Psoas muscle (tissue), 8 donors: ENCODE results near the gene POLE. TPM values are rescaled to one million over a fixed set of nuclear protein-coding genes. Genes with fewer than 3 reads are reported as not detected.

ENCODE experiments used
- ATAC-seq, 4 donors: fragments of 200-7000 bp; cut with Tn5 transposase; one replicate each; pipeline ENCODE4 v1.9.1; 2020; ENCODE audit warnings: moderate library complexity in 3 of 4, mild to moderate bottlenecking in 2 of 4
- DNase-seq, 2 donors: peaks; one replicate each; pipeline ENCODE4 v3.0.0-alpha.2; 2020
- H3K27ac ChIP-seq: fragments of 200-600 bp; one replicate; pipeline ENCODE4 v1.8.0; 2022
- H3K27me3 ChIP-seq, 3 donors: fragments of 200-600 bp in 1 of 3; one replicate each; pipeline versions ENCODE4 v1.6.1 to v1.8.0; 2013 to 2022; ENCODE audit warnings: low read length in 2 of 3, mild to moderate bottlenecking in 2 of 3, moderate library complexity in 1 of 3; ENCODE audit not compliant: insufficient read depth in 3 of 3
- H3K36me3 ChIP-seq, 2 donors: fragments of 200-600 bp in 1 of 2; one replicate each; pipeline versions ENCODE4 v1.6.1 to v1.8.0; 2013 to 2022; ENCODE audit warnings: low read depth in 1 of 2, mild to moderate bottlenecking in 1 of 2, moderate library complexity in 1 of 2; ENCODE audit not compliant: insufficient read depth in 1 of 2
- H3K4me1 ChIP-seq: fragments of 200-600 bp; one replicate; pipeline ENCODE4 v1.8.0; 2022
- H3K4me3 ChIP-seq: fragments of 200-600 bp; one replicate; pipeline ENCODE4 v1.8.0; 2022; ENCODE audit warnings: mild to moderate bottlenecking
- H3K9me3 ChIP-seq: fragments of 200-600 bp; one replicate; pipeline ENCODE4 v1.8.0; 2022
- WGBS, 3 donors: extraction: QIAGEN DNeasy Blood & Tissue Kit; methylation state at CpG; one replicate each; pipeline versions ENCODE4 v1.1.6 to v1.1.7; 2013; 5-methylcytosine and 5-hydroxymethylcytosine counted together
- intact Hi-C, 2 donors: fragments of 100-400 bp; cut with DNase I; formaldehyde crosslinking; loops; one replicate each; pipeline versions ENCODE4 v1.11.0 to v1.14.2; 2022
- polyA plus RNA-seq, 3 donors: library from polyadenylated mRNA; stranded (reverse); fragments of 200-250 nt; gene quantifications; one replicate each; pipeline ENCODE4 v1.2.3, GENCODE V29; 2013
- total RNA-seq, 4 donors: library from RNA; stranded (reverse); fragmentation: NEBNext Ultra II Directional in 2 of 4; extraction: Animal tissue kit (Norgen Biotek cat#: 25700) in 2 of 4; gene quantifications; one replicate each; pipeline versions ENCODE4 v1.2.1 to v1.2.4, GENCODE V29; 2021 to 2023
- TF ChIP-seq, protein P1 (sequence below): fragments of 200-600 bp; IDR thresholded peaks from one replicate; pipeline ENCODE4 v1.8.0; 2022; ENCODE audit warnings: antibody characterized with exemption
- donor health status: healthy with polysubstance abuse.
- donor health status: DM: no; HTN: no; CAD: no; lungs with moderate emphysema.
- donor health status: Bipolar disorder and iron deficiency.
- donor health status: healthy.
- donor health status: DM: yes; HTN: yes; CAD: no.
- donor health status: DM: no; HTN: no; CAD: no.
- donor health status: DM: no; HTN: no; CAD: no.
- donor health status: DM: yes; HTN: yes; CAD: no.

The POLE gene
- total and polyA plus RNA-seq, 7 donors: 4.2 to 15.1 (median 6.7) TPM

DNA sequence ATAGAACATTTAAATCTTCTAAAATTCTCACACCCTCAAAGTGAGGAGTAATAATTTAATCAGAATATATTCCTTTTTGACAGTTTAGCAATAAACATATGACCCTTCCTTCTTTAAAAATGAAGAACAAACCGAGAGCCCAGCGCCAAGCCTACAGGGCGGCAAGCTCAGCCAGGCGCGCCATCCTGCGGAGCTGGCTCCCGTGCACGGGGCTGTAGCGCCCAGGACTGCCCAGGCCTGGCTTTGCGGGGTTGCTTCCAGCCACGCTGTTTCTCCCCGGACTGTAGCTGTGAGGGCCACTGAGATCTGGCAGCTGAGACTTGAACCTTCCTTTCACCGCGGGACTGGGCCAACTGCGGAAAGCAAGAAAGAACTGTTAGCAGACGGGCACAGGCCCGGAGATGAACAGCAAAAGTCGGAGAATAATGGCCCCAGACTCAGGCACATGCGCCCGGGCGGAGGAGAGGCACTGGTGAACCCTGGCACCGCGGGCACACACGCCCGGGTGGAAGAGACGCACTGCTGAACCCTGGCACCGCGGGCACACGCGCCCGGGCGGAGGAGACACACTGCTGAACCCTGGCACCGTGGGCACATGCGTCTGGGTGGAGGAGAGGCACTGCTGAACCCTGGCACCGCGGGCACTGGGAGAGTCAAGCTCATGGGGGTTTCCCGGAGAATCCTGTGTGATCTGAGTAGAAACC lies 40.1 kb upstream of the POLE start:
- WGBS, 3 donors: 94 to 95% (median 94%) methylated on average over 37 of the region's 37 CpGs
- Histone ChIP-seq H3K36me3 (peaks cover 13 to 92% of the 10 kb centered on the region in 2 donors), H3K4me3 (no peak overlapping the region), H3K4me1 (no peaks in the 10 kb centered on the region), H3K27me3 (no peaks in the 10 kb centered on the region), H3K27ac (no peak overlapping the region), H3K9me3 (no peaks in the 10 kb centered on the region)
- DNase-seq: no peak
- ATAC-seq: peak in 2 of 4 donors; percentile 18 to 27
- intact Hi-C loops: no loop called here
- TF ChIP-seq, protein P1, sequence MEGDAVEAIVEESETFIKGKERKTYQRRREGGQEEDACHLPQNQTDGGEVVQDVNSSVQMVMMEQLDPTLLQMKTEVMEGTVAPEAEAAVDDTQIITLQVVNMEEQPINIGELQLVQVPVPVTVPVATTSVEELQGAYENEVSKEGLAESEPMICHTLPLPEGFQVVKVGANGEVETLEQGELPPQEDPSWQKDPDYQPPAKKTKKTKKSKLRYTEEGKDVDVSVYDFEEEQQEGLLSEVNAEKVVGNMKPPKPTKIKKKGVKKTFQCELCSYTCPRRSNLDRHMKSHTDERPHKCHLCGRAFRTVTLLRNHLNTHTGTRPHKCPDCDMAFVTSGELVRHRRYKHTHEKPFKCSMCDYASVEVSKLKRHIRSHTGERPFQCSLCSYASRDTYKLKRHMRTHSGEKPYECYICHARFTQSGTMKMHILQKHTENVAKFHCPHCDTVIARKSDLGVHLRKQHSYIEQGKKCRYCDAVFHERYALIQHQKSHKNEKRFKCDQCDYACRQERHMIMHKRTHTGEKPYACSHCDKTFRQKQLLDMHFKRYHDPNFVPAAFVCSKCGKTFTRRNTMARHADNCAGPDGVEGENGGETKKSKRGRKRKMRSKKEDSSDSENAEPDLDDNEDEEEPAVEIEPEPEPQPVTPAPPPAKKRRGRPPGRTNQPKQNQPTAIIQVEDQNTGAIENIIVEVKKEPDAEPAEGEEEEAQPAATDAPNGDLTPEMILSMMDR: no peak

DNA sequence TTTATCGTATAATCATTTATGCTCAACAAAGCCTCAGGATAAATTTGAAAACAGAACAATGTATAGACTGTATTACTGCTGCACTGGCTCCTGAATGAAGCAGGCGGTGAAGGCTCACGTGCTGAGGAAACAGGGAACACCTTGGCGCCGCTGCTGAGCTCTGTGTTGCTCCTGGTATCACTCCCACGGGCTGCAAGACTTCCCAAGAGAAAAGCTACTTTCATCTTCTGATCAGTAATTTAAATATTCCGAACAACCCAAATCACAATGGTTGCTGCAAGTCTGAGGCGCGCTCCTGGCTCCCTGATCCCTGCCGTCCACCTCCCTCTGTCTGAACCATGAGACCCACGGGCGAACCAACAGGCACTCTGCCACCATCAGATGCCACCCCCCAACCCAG lies 39.2 kb upstream of the POLE start:
- intact Hi-C loops: no loop called here
- H3K9me3 ChIP-seq: no peaks in the 10 kb centered on the region
- DNase-seq: no peak

DNA sequence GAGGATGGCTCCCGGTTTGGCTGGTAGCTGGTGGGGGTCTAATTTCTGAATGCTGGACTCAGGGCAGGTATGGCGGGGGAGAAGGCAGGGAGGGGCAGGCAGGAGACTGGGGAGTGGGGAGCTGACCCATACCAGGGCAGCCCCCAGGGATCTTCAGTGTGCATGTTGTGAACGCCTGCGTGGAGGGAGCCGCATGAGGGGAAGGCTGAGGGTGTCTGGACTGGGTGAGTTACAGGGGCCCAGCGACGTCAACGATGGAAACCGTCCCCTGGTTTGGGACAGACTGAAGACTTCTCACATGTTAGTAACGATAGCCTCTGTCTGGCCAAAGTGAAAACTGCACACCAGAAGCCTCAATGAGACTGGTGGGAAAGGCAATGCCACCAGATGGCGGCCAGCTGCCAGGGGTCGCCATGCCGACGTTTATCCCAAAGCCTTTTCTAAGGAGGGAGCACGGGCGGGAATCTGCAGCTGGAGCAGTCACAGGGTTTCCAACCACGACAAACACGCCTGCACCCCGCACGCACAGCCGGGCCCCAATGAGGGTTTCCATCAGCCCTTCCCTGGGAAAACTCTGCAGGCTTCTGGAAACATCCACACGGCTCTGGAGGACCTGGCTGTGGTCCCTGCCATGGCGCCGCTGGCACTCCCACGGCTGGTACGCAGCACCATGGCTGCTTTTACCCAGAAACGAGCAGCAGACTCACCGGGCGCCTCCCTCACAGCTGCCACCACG lies 37.5 kb upstream of the POLE start:
- no peak for DNase-seq
- intact Hi-C loops: no loop called here
- Histone ChIP-seq H3K27me3 (no peaks in the 10 kb centered on the region), H3K27ac (no peak overlapping the region), H3K9me3 (no peaks in the 10 kb centered on the region), H3K36me3 (peaks cover 11 to 94% of the 10 kb centered on the region in 2 donors), H3K4me1 (no peaks in the 10 kb centered on the region), H3K4me3 (no peak overlapping the region)
- TF ChIP-seq, protein P1: no peak
- WGBS, 3 donors: 53 to 70% (median 63%) methylated on average over 30 of the region's 30 CpGs
- no peak for ATAC-seq

More for the DNA sequence above, 39.2 kb upstream of the POLE start:
- H3K4me1 ChIP-seq: no peaks in the 10 kb centered on the region
- H3K27me3 ChIP-seq: no peaks in the 10 kb centered on the region
- no peak overlapping the region for H3K4me3 ChIP-seq
- H3K36me3 ChIP-seq: peaks cover 9 to 95% of the 10 kb centered on the region in 2 donors
- no peak for ATAC-seq
- 96 to 97% (median 96%) methylated on average over 12 of the region's 12 CpGs for WGBS, 3 donors
- TF ChIP-seq, protein P1: no peak
- H3K27ac ChIP-seq: no peak overlapping the region

DNA sequence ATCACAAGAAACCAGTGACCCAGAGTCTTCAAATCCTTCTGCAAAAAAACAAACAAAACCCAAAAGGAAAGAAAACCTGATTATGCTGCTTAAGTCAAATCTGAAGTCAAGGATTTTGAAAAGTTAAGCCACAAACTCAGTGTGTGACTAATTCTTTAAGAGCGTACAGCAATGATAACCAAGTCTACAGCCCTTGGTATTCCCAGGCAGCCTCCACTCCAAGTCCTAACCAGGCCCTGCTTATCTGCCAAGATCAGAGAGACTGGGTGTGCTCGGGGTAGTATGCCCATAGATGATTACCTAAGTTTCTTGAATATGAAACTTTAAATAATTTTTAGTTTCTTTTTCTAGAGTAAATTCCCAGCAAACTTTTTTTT lies 36.6 kb upstream of the POLE start:
- WGBS, 3 donors: 86 to 96% (median 87%) methylated on average over 2 of the region's 2 CpGs
- H3K27me3 ChIP-seq: no peaks in the 10 kb centered on the region
- ATAC-seq: no peak
- no peak overlapping the region for H3K4me3 ChIP-seq
- H3K4me1 ChIP-seq: no peaks in the 10 kb centered on the region
- TF ChIP-seq, protein P1: no peak
- peaks cover 11 to 98% of the 10 kb centered on the region in 2 donors for H3K36me3 ChIP-seq
- H3K27ac ChIP-seq: no peak overlapping the region
- H3K9me3 ChIP-seq: no peaks in the 10 kb centered on the region
- DNase-seq: no peak
- intact Hi-C loops: no loop called here
